Measurements from ENCODE around the gene KCNQ1. TPM values are rescaled to one million over a fixed set of nuclear protein-coding genes. Genes with fewer than 3 reads are reported as not detected.

The KCNQ1 gene
- total and polyA plus RNA-seq, 2 of the 13 experiments (the other 11 are each of a cell fraction or from before 2014, with no cell fraction given): 0.02 to 0.08 TPM

GRCh38 chr11:2730272-2731129 is 285.7 kb downstream of the KCNQ1 start (continued):
- TF ChIP-seq, protein P1, sequence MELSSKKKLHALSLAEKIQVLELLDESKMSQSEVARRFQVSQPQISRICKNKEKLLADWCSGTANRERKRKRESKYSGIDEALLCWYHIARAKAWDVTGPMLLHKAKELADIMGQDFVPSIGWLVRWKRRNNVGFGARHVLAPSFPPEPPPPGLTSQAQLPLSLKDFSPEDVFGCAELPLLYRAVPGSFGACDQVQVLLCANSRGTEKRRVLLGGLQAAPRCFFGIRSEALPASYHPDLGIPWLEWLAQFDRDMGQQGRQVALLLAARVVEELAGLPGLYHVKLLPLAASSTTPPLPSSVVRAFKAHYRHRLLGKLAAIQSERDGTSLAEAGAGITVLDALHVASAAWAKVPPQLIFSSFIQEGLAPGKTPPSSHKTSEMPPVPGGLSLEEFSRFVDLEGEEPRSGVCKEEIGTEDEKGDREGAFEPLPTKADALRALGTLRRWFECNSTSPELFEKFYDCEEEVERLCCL (CRISPR knock-in tag; IDR thresholded peaks at IDR 0.05; ENCODE audit: borderline replicate concordance): 0 out of 2 replicates have a peak, but pooled peaks have one; percentile 61
- TF ChIP-seq HNF4G (IDR thresholded peaks at IDR 0.05; ENCODE audit: borderline replicate concordance, low read depth, low read length) (peak; percentile 92), HNF4G (CRISPR knock-in tag; IDR thresholded peaks at IDR 0.05; ENCODE audit: borderline replicate concordance, low read depth) (peak; percentile 88; the same call in 1 of the 2 replicates), SETDB1 (CRISPR knock-in tag; IDR thresholded peaks at IDR 0.05; ENCODE audit: borderline replicate concordance) (no peak), JDP2 (CRISPR knock-in tag; IDR thresholded peaks at IDR 0.05; ENCODE audit: borderline replicate concordance) (no peak), HNF1B (CRISPR knock-in tag; IDR thresholded peaks at IDR 0.05) (peak; percentile 14; the same call in 1 of the 2 replicates), HOXA9 (CRISPR knock-in tag; IDR thresholded peaks at IDR 0.05; ENCODE audit: borderline replicate concordance) (peak; percentile 37; the same call in 1 of the 2 replicates), REST (IDR thresholded peaks at IDR 0.05; ENCODE audit: borderline replicate concordance in 1 of 2, low read depth in 1 of 2, low read length in 2 of 2) (peak in 1 of 2 experiments; percentile 5; a peak in 2 of 4 replicates), ZHX2 (IDR thresholded peaks at IDR 0.05; ENCODE audit: low read depth) (0 out of 2 replicates have a peak, but pooled peaks have one; percentile 24), ZHX2 (CRISPR knock-in tag; IDR thresholded peaks at IDR 0.05; ENCODE audit: borderline replicate concordance) (no peak)
- TF ChIP-seq, protein P2, sequence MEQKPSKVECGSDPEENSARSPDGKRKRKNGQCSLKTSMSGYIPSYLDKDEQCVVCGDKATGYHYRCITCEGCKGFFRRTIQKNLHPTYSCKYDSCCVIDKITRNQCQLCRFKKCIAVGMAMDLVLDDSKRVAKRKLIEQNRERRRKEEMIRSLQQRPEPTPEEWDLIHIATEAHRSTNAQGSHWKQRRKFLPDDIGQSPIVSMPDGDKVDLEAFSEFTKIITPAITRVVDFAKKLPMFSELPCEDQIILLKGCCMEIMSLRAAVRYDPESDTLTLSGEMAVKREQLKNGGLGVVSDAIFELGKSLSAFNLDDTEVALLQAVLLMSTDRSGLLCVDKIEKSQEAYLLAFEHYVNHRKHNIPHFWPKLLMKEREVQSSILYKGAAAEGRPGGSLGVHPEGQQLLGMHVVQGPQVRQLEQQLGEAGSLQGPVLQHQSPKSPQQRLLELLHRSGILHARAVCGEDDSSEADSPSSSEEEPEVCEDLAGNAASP (CRISPR knock-in tag; IDR thresholded peaks at IDR 0.05; ENCODE audit: borderline replicate concordance): peak; percentile 64

All from HepG2 (cell line).